Suprapubic skin (tissue), 4 donors: ENCODE data around the gene ABCC3. TPM values are rescaled to one million over a fixed set of nuclear protein-coding genes. Genes with fewer than 3 reads are reported as not detected.
"Not testable (repeated sequence)": the region's sequence is repeated elsewhere in the genome, so short reads cannot be mapped to it uniquely, and the experiment has no call there.

Experiments
- DNase-seq, 2 donors: peaks; one replicate each; pipeline ENCODE4 v3.0.0-alpha.2; 2019; ENCODE audit warnings: low spot score in 2 of 2
- H3K27ac ChIP-seq: fragments of 200-600 bp; sonication (generic); one replicate; pipeline ENCODE4 v1.5.1; 2019
- H3K27me3 ChIP-seq: fragments of 200-600 bp; sonication (generic); one replicate; pipeline ENCODE4 v1.5.1; 2019
- H3K36me3 ChIP-seq: fragments of 200-600 bp; sonication (generic); one replicate; pipeline ENCODE4 v1.5.1; 2019
- H3K4me1 ChIP-seq: fragments of 200-600 bp; sonication (generic); one replicate; pipeline ENCODE4 v1.5.1; 2019
- H3K4me3 ChIP-seq: fragments of 200-600 bp; sonication (generic); one replicate; pipeline ENCODE4 v1.5.1; 2019; ENCODE audit warnings: mild to moderate bottlenecking
- H3K9me3 ChIP-seq: fragments of 200-600 bp; sonication (generic); one replicate; pipeline ENCODE4 v1.5.1; 2019
- EP300 ChIP-seq: sonication (generic); formaldehyde crosslinking; IDR thresholded peaks from one replicate; pipeline ENCODE4 v1.6.1; 2017; ENCODE audit warnings: antibody characterized with exemption
- POLR2A ChIP-seq, 2 donors: fragments of 450-650 bp; IDR thresholded peaks; one replicate each; pipeline ENCODE4 v1.6.1; 2017; ENCODE audit warnings: antibody characterized with exemption in 2 of 2, mild to moderate bottlenecking in 2 of 2, moderate library complexity in 2 of 2
- POLR2AphosphoS5 ChIP-seq, 3 donors: sonication (generic); formaldehyde crosslinking; IDR thresholded peaks; one replicate each; pipeline ENCODE4 v1.6.1; 2017; ENCODE audit warnings: antibody characterized with exemption in 3 of 3
- WGBS: methylation state at CpG from one replicate; pipeline ENCODE4 v1.1.5; 2018; 5-methylcytosine and 5-hydroxymethylcytosine counted together
- total RNA-seq, 4 donors: library from RNA; depleted of rRNA; stranded (reverse); fragments of >200 nt; gene quantifications; one replicate each; pipeline ENCODE4 v1.1.0, GENCODE V29; 2016
- TF ChIP-seq, protein P1 (sequence below), 2 donors: fragments of 200-600 bp in 1 of 2; fragments of 450-650 bp in 1 of 2; sonication (generic) in 1 of 2; IDR thresholded peaks; one replicate each; pipeline ENCODE4 v1.5.1; 2016 to 2019; ENCODE audit warnings: antibody characterized with exemption in 2 of 2, mild to moderate bottlenecking in 1 of 2, moderate library complexity in 1 of 2

ABCC3 gene
- total RNA-seq, 4 donors from 2014 or later, result 31.7 to 113 (median 36.2) TPM

- peaks cover 57% of the 10 kb centered on the region for H3K36me3 ChIP-seq
- H3K4me1 ChIP-seq, result peaks cover 21% of the 10 kb centered on the region
- TF ChIP-seq POLR2A (IDR thresholded peaks at IDR 0.05) (no peak), POLR2AphosphoS5 (IDR thresholded peaks at IDR 0.05) (no peak)
Measured at GRCh38 chr17:50699410-50699809, 64.7 kb downstream of the ABCC3 start.

GRCh38 chr17:50703162-50703561 lies 68.5 kb downstream of the ABCC3 start:
- H3K4me1 ChIP-seq, result peaks cover 39% of the 10 kb centered on the region
- no peak for DNase-seq
- H3K27ac ChIP-seq, result peak overlapping the region; percentile 57
- WGBS, result 84% methylated on average over 3 of the region's 3 CpGs
- H3K27me3 ChIP-seq, result no peaks in the 10 kb centered on the region
- H3K9me3 ChIP-seq, result no peaks in the 10 kb centered on the region
- TF ChIP-seq, protein P1, sequence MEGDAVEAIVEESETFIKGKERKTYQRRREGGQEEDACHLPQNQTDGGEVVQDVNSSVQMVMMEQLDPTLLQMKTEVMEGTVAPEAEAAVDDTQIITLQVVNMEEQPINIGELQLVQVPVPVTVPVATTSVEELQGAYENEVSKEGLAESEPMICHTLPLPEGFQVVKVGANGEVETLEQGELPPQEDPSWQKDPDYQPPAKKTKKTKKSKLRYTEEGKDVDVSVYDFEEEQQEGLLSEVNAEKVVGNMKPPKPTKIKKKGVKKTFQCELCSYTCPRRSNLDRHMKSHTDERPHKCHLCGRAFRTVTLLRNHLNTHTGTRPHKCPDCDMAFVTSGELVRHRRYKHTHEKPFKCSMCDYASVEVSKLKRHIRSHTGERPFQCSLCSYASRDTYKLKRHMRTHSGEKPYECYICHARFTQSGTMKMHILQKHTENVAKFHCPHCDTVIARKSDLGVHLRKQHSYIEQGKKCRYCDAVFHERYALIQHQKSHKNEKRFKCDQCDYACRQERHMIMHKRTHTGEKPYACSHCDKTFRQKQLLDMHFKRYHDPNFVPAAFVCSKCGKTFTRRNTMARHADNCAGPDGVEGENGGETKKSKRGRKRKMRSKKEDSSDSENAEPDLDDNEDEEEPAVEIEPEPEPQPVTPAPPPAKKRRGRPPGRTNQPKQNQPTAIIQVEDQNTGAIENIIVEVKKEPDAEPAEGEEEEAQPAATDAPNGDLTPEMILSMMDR (IDR thresholded peaks at IDR 0.05), result no peak
- no peak for TF ChIP-seq EP300
- H3K36me3 ChIP-seq, result peaks cover 23% of the 10 kb centered on the region
- no peak overlapping the region for H3K4me3 ChIP-seq

More at GRCh38 chr17:50699410-50699809, 64.7 kb downstream of the ABCC3 start:
- 71% methylated on average over 7 of the region's 7 CpGs for WGBS
- H3K27ac ChIP-seq, result no peak overlapping the region
- no peak overlapping the region for H3K4me3 ChIP-seq
- no peak for DNase-seq
- H3K9me3 ChIP-seq, result no peaks in the 10 kb centered on the region
- no peaks in the 10 kb centered on the region for H3K27me3 ChIP-seq

- Histone ChIP-seq H3K36me3 (peaks cover 3% of the 10 kb centered on the region), H3K4me3 (peak within 1 kb of the TSS; percentile 70), H3K4me1 (peaks cover 55% of the 10 kb centered on the region), H3K27ac (peak within 1 kb of the TSS; percentile 98), H3K9me3 (no peaks in the 10 kb centered on the region), H3K27me3 (no peaks in the 10 kb centered on the region)
- TF ChIP-seq POLR2A (IDR thresholded peaks at IDR 0.05) (peak in 1 of 2 donors; percentile 51), EP300 (no peak), POLR2AphosphoS5 (IDR thresholded peaks at IDR 0.05) (peak; percentile 33 to 91 (median 77))
- TF ChIP-seq, protein P1 (IDR thresholded peaks at IDR 0.05), result no peak
- 0% methylated on average over 26 of the region's 74 CpGs for WGBS
- peak; percentile 95 to 96 for DNase-seq
Measured at GRCh38 chr17:50707289-50708049, 72.8 kb downstream of the ABCC3 start, which contains the start of gene ANKRD40. TSS of gene ANKRD40 (minus strand) at chr17:50707914. CDS start at chr17:50707654, 260 bp downstream.

DNA sequence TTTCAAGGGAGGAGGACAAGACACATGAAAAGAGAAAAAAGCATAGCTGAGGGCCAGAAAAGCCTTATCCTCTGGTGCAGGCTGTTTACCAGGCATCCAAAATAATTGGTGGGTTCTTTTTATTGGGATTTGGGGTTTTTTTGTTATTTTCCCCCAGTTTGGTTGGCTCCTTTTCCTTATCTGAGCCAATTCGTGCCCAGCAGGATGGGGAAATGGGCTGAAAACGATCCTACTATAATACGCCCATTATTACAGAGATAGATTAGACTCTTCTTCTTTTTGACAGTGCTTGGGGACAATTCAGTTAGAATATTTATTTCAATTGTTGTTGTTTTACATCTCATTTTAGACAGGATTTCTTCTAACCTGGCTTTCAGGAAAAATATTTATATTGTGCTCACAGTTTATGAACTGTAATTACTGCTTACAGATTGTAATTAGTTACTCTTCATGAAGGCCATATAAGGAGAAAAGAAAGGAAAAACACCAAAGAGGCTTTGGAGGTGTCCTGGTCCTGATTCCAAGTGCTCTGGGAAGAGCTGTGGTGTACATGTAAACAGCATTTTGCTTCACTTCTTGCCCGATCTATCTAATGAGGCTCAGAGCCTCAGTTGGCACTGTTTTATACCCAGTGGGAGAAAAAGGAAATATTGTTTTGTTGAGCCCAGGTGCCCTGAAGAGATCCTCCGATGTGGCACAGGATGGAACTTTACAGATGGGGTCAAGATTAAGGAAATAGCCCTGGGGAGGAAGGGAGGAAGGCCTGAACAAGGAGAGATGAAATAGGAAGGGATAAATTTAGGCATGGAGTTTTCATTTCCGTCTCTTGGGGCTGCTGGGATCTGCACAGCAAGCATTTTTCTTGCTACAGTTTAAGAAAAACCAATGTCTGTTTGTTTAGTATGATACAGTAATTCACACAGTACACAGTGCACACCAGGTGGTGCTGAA lies 73.6 kb downstream of the ABCC3 start:
- DNase-seq, result no peak

GRCh38 chr17:50709053-50709452 lies 74.4 kb downstream of the ABCC3 start:
- not testable (repeated sequence) for H3K4me3 ChIP-seq, H3K27me3 ChIP-seq, H3K9me3 ChIP-seq, H3K36me3 ChIP-seq, DNase-seq
- H3K27ac ChIP-seq, result peak overlapping the region; percentile 98
- H3K4me1 ChIP-seq, result peaks cover 42% of the 10 kb centered on the region
- 78% methylated on average over 4 of the region's 4 CpGs for WGBS

More for the DNA sequence above, 73.6 kb downstream of the ABCC3 start:
- 1% methylated on average over 6 of the region's 6 CpGs for WGBS
- Histone ChIP-seq H3K9me3 (no peaks in the 10 kb centered on the region), H3K4me1 (peaks cover 49% of the 10 kb centered on the region), H3K4me3 (peak overlapping the region; percentile 70), H3K27me3 (no peaks in the 10 kb centered on the region), H3K36me3 (peaks cover 3% of the 10 kb centered on the region), H3K27ac (peak overlapping the region; percentile 98)
- TF ChIP-seq POLR2AphosphoS5 (IDR thresholded peaks at IDR 0.05), result no peak
- TF ChIP-seq EP300, result no peak
- TF ChIP-seq, protein P1 (IDR thresholded peaks at IDR 0.05), result no peak
- no peak for TF ChIP-seq POLR2A (IDR thresholded peaks at IDR 0.05)

- Histone ChIP-seq H3K4me1 (peaks cover 36% of the 10 kb centered on the region), H3K27me3 (no peaks in the 10 kb centered on the region), H3K36me3 (no peaks in the 10 kb centered on the region), H3K4me3 (no peak overlapping the region), H3K9me3 (no peaks in the 10 kb centered on the region), H3K27ac (no peak overlapping the region)
- TF ChIP-seq POLR2AphosphoS5 (IDR thresholded peaks at IDR 0.05) (no peak), POLR2A (IDR thresholded peaks at IDR 0.05) (no peak), EP300 (no peak)
- TF ChIP-seq, protein P1 (IDR thresholded peaks at IDR 0.05), result no peak
- no peak for DNase-seq
- WGBS, result 73% methylated on average over 2 of the region's 2 CpGs
Measured at GRCh38 chr17:50710025-50710424, 75.3 kb downstream of the ABCC3 start.
